Cortex of kidney (tissue), 1 donor: ENCODE data around the gene BCAS4.
"Not testable (repeated sequence)": the region's sequence is repeated elsewhere in the genome, so short reads cannot be mapped to it uniquely, and the experiment has no call there.

ENCODE experiments used
- DNase-seq: peaks from one replicate; lab custom pipeline; 2025; lab: John Stamatoyannopoulos, UW

BCAS4 gene

DNA sequence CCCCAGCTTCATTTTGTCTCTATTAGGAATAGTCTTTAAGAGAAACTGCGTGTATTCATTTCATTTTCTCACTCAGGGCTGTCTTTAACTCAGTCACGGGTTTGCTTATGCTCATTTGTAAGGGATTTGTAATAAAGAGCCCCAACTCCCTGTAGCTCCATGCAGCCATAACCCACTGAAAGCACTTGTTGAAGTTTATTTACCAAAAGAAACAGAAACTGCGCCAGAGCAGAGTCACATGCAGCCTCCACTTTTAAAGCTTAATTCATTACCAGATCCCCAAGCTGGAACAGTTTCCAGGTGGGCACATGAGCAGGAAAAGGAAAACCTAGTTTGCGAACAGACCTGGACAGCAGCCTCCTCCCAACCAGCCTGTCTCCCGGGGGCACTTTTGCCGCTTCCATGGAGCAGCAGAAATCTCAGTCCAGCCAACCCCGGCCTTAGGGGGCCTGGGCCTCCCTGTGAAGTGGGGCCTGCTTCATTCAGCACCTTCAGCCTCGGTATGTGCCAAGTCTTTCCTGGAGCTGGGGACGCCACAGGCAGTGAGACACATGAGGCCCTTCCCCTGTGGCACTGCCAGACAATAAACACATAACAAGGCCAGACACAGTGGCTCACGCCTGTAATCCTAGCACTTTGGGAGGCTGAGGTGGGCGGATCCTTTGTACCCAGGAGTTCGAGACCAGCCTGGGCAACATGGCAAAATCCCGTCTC, 4.5 kb downstream of the BCAS4 start:
- no peak for DNase-seq

DNA sequence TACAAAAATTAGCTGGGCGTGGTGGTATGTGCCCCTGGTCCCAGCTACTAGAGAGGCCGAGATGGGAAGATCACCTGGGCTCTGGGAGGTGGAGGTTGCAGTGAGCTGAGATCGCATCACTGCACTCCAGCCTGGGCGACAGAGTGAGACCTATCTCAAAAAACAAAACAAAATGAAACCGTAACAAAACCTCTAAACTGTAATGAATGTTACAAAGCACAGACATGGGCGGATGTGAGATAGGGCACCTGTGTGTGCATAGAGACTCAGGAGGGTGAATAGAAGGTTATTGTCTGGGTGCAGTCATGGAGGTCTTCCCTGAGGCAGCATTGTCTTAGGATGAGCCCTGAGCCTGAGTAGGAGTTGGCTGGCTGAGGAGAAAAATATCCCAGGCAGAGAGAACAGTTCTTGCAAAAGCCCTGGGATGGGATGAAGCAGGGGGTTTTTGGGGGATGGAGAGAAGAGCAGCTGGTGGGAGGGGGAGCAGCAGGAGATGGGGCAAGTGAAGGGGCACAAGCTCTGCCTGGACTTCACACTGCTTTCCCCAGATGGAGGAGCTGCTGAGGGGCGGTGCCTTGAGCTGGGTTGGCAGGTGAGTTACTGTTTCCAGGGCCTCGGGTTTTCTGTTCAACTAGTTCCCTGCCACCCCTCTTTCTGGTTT, 5.2 kb downstream of the BCAS4 start:
- DNase-seq: no peak

DNA sequence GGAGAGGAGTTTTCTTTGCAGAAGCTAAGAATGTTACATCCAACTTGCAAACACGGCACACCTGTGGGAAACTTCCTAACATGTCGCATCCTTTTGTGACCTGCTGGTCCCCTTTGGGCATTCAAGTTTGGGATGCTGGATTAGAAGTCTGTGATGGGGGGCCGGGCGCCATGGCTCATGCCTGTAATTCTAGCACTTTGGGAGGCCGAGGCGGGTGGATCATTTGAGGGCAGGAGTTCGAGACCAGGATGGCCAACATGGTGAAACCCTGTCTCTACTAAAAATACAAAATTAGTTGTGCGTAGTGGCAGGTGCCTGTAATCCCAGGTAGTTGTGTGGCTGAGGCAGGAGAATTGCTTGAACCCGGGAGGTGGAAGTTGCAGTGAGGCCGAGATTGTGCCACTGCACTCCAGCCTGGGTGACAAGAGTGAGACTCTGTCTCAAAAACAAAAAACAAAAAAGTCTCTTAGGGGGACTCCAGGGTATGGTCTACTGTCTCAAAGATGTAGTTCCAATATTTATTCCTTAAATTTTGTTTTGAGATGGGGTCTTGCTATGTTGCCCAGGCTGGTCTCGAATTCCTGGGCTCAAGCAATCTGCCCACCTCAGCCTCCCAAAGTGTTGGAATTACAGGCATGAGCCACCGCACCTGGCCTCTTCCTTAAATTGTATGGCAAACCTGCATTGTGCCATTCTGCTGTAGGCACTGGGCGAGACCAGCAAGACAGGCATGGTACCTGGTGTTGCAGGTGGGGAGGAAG, 6.3 kb downstream of the BCAS4 start:
- DNase-seq: not testable (repeated sequence)

DNA sequence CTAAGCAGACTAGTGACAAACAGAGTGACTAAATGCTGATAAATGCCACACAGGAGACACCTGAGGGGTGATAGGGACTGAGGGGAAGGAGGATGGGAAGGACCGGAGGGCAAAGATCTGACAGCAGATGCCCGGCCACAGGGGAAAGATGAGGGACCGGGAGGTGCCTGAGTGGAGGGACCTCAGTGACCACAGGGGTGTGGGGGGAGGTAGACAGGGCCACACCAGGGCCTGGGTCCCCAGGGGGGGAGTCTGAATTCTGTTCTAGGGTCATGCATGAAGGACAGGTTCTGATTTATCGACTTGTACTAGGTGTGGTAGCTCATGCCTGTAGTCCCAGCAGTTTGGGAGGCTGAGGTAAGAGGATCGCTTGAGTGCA, 6.9 kb downstream of the BCAS4 start:
- DNase-seq: no peak

DNA sequence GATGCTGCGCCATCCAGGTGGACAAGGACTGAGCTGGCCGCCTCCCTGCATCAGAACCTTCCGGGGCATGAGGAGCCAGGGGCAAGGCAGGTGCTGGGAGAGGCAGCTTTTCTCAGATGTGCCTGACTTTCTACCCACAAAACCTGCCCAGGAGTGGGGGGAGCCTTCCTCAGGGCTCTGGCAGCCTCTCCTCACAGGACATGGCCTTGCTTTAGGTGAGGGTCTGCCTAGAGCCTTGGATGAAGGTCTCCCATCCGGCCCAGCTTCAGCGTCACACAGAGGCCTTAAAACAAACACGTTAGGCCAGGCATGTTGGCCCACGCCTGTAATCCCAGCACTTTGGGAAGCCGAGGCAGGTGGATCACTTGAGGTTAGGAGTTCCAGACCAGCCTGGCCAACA, 7.4 kb downstream of the BCAS4 start:
- DNase-seq: no peak

DNA sequence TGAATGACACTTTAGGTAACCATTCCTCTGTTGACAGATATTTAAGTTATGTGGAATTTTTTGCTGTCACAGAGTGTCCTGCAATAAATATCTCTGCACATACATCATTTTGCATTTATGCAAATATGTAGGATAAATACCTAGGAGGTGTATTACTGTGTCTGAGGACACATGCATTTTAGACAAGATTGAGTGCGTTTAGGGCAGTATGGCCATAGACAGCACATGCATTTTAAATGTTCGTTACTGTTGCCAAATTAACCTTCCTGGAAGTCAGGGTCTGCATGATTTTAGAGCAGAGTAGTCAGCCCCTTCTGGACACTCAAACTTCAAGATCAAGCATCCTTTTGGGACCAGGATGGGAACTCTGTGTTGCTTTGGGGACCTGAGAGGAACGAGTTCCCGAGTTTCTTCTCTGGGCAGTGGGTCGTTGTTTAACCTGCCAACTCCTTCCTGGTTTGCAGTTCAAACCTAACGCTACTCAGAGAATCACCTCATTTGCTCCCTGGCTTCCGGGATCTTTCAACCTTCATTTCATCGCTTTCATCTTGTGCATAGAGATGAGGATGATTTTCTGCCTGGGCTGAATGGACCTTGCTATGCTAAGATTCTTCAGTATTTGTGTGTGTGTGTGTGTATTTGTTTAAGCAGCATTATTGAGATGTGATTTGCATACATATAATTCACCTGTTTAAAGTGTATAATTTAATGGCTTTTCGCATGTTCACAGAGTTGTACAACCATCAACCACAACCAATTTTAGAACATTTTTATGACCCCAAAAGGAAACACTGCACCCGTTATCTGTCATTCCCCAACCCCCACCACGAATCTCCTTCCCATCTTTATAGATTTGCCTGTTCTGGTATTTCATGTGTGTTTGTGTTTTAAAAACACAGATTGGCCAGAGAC, 9.8 kb downstream of the BCAS4 start:
- DNase-seq: no peak

DNA sequence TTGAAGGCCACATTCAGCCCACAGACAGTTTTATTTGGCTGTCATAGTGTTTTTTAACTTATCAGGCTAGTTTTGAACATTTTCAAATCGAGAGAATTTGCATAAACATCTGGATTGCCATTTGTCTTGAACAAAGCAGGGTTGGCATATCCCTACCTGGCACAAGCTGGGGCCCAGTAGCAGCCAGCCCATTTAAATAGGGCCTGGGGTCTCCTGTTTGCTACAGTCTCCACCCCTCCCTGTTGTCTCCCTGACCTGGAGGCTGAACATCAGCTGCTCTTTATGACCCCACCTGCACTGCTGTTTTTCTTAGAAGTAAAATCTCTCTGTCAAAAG, 10.5 kb downstream of the BCAS4 start:
- no peak for DNase-seq

DNA sequence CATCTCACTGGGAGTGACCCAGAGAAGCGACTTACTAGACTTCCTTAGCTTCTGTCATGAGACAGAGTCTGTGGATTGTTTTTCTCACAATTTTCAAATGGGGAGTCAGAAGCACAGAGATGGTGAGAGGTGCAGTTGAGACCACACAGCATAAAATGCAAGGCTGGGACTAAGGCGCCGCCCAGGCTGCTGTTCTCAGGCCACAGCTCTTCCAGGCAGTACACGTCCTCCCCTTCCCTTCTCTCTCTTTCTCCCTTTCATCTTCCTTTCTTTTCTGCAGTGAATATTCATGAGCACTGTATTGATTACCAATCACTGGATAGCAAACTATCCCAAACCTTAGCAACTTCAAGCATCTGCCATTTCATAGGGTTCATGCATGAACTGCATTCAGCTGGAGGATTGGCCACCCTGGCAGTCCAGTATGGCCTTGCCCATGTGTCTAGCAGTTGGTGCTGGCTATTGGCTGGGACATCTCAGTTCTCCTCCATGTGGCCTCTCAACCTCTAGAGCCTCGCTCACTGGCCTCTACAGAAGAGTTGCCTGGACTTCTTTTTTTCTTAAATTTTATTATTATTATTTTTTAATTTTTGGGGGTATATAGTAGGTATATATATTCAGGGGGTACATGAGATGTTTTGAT, 11.4 kb downstream of the BCAS4 start:
- no peak for DNase-seq

DNA sequence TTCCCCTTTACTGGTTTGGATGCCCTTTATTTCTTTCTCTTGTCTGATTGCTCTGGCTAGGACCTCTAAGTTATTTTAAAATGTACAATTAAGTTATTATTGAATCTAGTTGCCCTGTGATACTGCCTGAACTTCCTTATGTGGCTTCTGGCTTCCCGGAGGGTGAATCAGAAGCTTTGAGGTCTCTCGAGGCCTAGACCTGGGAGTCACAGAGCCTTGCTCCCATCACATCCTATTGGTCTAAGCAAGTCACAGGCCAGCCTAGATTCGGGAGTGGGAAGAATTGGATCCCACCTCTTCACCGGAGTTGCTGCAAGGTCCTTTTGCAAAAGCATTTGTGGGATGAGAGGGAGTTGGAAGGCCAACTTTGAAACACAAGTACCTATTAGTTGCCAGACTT, 15.2 kb downstream of the BCAS4 start:
- DNase-seq: no peak

DNA sequence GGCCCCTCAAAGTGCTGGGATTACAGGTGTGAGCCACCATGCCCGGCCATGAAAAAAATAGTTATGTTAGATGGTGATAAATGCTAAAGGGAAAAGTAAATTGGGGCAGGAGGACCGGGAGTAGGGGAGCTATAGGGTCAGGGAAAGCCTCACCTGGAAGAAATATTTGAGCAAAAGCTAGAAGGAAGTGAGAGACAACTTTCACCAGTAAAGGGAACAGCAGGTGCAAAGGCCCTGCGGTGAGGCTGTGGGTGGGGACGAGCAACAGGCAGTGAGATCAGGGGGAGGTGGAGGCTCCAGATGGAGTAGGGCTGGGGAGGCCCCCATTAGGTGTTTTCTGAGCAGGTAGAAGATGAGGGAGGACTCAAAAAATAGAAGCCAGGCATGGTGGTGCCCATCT, 16.0 kb downstream of the BCAS4 start:
- no peak for DNase-seq

DNA sequence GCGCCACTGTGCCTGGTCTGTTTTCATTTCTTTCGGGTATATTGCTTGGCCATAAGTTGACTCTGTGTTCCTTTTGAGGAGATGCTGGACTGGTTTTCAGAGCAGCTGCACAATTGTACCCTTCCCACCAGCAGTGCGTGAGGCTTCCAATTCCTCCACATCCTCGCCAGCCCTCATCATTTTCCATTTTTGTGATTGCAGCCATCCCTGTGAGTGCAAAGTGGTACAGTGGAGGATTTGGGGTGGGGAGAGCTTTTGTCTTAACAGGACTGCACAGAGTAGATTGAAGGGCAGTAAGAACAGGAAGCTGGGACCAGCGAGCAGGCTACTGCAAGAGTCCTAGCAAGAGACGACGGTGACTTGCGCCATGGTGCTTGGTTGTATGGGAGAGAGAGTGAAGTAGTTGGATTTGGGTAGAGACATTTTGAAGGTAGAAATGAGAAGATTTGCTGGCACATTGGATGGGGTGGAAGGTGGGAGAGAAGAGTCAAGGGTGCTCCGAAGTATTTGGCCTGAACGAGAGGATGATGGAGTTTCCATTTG, 18.3 kb downstream of the BCAS4 start:
- no peak for DNase-seq

DNA sequence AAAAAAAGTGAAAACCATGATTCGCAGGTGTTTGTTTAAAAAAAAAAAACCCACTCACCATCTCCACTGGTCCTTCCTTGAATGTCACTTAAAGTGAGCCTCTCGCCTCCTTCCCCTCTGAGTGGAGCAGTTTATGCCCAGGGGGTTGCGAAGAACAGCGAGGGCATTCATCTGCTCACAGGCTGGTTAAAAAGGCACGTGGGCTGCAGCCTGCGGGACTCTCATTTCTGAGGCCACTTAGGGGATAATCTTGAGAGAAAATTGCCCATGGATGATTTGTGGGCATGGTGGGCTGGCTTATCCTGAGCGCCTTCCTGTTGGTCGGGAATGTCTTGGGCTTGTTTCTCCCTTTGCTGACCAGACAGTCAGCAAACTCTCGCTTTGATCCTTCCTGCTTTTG, 18.9 kb downstream of the BCAS4 start:
- DNase-seq: no peak

DNA sequence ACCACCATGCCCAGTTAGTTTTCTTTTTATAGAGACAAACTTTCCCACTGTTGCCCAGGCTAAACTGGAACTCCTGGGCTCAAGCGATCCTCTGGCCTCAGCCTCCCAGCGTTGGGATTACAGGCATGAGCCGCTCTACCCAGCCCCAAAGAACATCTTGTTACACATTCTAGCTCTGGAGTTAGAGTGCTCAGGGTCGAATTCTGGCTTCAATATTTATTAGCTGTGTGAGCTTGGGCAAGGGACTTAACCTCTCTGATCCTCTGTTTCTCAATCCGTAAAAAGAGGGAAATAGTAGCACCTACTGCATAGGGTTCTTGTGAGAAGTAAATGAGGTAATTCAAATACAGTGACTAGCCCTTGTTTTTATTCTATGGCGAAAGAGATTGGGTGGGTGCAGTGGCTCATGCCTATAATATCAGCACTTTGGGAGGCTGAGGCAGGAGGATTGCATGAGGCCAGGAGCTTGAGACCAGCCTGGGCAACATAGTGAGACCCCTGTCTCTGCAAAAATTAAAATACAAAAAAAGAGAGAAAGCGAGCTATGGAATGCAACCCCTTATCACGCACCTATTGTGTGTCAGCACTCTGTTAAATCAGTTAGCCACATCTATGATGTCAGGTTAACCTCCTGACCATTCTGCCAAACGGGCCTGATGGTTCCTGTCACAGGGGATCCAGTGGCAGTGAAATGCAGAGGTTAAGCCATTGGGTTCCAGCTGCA, 19.7 kb downstream of the BCAS4 start:
- DNase-seq: no peak

DNA sequence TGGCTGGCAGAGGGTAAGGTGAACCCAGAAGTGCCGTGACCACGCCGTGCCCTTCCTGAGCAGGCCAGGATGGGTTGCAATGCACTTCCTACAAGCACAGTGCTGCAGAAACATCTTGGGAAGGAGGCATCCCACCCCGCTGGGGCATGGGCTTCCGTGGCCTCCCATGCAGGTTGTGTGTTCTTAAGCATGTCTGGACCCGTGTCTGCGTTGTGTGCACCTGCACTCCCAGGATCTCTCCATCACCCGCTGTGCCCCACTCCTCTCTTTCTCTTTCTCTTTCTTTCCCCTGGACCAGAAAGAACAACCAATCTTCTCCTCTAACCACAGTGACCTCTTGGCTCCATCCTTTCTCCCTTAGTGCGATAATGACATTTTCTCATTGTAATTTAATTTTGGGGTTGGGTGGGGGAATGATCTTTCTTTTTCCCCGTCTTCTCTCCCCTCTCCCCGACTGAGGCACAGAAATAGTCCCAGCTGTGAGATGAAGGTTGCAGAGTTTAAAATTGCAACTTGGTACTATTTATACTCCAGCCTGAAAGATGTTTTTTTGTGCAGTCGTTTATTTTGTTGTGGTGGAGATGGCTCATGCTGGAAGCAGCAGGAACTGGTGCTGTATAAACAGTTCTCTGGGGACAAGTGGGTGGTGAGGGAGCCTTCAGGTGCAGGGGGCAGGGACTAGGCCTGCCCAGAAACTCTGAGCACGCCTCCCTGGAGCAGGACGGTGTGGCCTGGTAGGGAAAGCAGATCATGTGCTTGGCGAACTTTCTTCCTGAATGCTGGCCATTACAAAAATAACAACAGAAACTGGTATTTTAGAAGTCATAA, 20.5 kb downstream of the BCAS4 start:
- no peak for DNase-seq

DNA sequence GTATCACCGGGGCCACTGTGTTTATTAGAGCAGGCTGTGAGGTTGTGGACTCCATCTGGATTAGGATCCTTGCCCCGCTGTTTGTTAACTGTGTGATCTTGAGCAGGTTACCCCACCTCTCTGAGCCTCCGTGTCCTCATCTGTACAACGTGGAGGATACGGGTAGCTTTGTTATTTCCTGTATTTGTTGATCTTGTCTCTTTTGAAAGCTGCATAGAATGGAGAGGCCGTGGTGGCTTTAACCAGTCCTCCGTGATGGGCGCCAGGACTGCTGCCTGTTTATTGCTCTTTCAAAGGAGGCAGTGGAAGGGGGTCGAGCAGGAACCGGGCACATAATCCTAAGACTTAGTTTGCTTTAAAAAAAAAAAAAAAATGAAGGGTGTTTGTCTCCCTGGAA, 22.9 kb downstream of the BCAS4 start:
- no peak for DNase-seq

DNA sequence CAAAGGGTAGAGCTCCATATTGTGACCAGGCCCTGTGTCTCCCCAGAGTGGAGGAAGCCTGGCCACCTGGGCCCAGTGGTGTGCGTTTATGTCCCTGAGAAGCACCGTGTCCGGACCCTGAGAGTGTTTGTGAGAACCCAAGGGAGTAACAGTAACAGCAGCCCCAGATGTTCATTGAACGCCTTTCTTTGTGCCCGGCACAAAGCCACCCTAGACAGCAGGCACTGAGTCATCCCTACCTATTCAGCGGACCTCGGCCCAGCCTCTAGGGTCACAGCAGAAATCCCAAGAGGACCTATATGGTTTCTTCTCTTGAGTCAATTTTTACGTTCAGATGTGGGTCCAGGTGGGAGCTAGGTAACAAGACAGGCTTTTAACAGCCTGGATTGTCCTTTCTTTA, 24.5 kb downstream of the BCAS4 start:
- no peak for DNase-seq

DNA sequence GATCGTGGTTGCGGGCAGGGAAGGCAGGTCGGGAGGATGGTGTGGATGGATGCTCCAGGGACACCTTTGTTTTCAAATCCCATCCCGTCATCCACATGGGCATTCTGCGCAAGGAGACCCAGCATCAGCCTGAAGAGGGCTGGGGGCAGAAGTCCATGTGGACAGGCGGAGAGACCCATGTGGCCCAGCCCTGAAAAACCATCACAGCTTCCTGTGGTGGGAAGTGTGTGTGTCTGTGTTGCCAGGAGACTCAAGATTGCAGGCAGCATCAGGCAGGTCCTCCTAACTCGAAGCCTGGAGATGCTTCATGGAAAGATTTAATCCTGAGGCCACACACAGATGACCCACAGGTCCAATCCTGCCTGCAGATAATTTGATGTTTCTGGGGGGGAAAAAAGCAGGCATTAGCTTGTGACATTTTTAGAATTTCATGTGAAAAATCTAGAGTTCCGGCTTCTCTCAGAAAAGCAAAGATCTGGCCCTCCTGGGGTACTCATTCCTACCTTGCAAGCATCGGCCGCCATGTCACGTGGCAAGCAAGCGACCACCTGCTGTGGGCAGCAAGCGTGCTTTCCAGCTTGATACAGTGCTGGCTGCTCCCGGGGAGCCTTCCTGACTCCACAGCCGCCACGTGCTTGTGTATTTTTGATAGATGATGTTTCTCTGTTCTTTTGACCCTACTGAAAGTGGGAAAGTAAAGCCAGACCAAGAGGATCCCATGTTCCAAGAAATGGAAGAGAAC, 25.8 kb downstream of the BCAS4 start:
- no peak for DNase-seq

DNA sequence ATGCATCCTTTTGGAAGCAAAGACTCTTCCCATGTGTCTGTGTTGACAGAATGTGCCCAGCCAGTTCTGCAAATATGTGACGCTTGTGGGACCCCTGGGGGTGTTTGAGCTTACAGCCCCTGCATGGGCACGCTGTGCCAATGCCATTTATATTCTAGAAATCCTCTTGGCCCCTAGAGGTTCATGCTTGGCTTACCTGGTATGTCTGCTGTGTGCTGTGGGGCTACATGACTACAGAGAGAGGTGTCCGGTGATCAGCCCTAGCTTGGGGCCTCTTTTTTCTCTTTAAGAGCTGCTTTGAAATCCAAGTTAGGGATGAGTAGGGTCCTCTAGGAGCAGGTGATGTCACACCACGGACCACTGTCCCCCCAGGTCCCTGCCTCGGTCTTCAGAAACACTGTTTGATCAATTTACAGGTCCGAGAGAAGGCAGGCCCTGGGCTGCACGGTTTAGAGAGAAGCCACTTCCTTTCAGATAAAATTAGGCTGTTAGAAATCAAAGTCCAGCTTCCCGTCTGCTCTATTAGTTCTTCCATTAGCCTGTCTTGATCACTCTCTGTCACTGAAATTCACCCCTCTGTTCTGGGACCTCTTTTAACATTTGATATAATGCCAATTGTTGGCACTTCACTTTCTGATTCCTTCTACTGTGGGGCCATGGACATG, 26.5 kb downstream of the BCAS4 start:
- no peak for DNase-seq

DNA sequence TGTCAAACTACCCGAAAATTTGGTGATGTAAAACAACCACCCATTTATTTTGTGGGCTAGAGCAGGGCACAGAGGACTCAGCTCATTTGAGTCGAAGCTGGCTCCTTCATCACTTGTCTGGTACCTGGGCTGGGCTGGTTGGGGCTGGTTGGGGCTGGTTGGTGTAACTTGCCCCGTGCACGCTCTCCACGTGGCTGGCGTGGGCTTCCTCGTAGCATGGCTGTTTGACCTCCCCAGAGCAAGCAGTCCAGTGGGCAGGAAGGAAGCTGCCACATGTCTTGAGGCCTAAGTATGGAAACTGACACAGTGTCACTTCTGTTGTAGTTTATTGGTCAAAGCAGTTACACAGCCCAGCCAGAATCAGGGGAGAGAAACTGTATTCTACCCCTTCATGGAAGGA, 27.1 kb downstream of the BCAS4 start:
- DNase-seq: no peak
